Hematopoietic multipotent progenitor cell (in vitro differentiated cells): ENCODE data around the gene EDN1. TPM values are rescaled to one million over a fixed set of nuclear protein-coding genes. Genes with fewer than 3 reads are reported as not detected.
A peak's percentile ranks its signal among the peaks of the same experiment; 100 is the strongest.
"Not testable (repeated sequence)": the region's sequence is repeated elsewhere in the genome, so short reads cannot be mapped to it uniquely, and the experiment has no call there.

Experiments
- DNase-seq, 3 donors: peaks; one replicate each; pipeline ENCODE4 v3.0.0-alpha.2; 2011 to 2015; ENCODE audit warnings: low read depth in 2 of 3, low spot score in 2 of 3
- total RNA-seq: library from RNA; depleted of rRNA; stranded (reverse); fragments of >200 nt; gene quantifications from one replicate; pipeline ENCODE4 v1.2.3, GENCODE V29; 2012

Gene EDN1
- total RNA-seq, 1 donor: under 0.01 TPM

DNA sequence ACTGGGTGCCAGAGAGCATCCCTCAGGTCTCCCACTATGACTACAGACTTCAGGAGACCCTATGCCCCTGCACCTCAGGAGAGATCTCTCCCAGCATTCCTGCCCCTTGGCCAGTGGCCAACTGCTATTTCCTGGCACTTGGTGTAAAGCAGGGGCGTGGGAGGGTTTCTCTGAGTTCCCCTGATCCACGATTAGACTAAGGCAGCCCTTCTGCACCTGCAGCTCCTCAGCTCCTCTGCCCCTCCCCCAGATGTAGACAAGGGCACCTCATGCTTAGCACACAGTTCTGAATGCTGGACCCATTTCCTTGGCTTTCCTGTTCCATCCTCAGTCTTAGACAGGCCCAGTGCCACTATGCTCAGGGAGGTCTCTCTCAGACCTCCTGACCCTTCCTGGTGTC, 28.6 kb downstream of the EDN1 start:
- no peak for DNase-seq

GRCh38 chr6:12320074-12320473, 29.9 kb downstream of the EDN1 start:
- not testable (repeated sequence) for DNase-seq

DNA sequence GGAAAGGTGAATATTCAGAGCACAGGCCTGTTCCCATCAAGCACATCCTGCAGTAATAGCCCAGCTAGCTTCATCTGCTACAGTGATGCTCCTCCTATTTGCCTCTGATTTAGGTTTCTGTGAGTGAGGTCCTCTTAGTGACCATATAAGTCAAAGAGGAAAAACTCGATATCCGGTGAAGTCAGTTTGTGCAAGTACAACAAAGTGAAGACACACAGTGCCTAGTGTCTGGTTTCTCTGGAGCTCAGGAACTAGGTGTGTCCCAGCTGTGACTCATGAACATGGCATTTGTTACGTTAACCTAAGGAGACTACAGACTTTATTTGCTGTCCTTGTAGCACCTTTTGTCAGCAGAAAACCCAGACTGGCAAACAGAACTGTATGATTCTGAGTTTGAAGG, 33.9 kb downstream of the EDN1 start:
- no peak for DNase-seq

DNA sequence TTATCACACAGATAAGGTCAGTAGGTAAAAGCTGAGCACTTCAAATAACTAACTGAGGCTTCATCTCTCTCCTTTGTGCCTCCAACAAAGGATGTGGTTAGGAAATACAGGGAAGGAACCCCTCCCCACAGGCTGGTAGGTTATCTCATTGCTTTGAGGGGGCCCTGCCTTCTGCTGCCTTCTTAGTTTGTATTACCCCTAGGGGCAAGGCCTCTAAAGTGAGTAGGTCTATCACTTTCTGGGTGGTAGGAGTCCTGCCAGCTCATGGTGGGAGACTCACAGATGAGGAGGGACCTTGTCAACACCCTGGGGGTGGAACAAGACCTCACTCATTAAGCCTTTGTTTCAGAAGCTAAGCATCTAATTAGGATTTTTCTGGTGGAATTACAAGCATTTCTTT, 34.6 kb downstream of the EDN1 start:
- DNase-seq: no peak

DNA sequence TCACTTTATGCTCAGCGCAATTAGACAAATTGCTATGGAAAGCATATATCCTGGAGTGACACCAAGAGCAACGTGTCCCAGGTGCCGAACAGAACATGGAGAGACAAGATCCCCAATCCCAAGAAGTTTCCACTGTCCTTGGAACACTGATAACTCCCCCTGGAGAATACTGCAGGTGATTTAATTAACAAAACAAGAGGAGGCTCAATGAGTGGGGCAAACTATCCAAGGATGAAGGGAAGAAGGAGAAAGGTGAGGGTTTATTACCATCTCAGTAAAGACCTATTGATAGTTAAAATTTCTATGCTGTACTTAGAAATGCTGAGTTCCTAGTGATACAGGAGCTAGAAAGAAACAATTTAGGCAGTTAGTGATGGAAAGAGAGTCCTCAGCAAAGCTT, 35.7 kb downstream of the EDN1 start:
- no peak for DNase-seq

DNA sequence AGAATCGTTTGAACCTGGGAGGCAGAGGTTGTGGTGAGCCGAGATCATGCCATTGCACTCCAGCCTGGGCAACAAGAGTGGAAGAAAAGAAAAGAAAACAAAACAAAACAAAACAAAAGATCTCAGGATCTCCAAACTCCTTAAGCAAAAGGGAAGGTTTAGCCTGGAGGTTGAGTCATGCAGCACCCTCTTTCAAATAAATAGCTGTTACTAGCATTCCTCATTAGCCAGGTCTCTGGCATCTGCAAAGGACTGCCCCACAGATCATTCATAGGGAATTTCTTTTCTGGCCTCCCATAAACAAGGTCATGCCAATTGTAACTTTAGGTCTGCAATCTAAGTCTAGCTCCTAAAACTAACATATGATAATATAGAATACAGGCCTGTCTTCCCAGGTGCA, 37.2 kb downstream of the EDN1 start:
- DNase-seq: no peak

DNA sequence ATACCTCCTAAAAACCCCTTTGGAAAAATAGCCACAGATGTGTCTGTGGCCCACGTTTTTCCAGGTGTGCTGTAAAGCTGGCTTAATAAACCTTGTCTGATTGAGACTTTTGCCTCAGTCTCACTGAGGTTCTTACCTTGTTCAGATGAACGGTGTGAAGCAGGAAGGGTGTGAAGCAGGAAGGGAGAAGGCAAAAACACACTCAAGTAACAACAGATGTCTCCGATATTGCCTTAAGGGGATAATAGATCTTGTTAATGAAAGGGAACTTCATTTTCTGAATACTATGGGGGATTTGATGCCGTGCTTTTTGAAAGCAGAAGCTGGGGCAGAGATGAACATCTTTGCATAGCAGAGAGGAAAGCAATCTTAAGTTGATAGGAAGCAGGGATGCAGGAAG, 37.8 kb downstream of the EDN1 start:
- DNase-seq: no peak

DNA sequence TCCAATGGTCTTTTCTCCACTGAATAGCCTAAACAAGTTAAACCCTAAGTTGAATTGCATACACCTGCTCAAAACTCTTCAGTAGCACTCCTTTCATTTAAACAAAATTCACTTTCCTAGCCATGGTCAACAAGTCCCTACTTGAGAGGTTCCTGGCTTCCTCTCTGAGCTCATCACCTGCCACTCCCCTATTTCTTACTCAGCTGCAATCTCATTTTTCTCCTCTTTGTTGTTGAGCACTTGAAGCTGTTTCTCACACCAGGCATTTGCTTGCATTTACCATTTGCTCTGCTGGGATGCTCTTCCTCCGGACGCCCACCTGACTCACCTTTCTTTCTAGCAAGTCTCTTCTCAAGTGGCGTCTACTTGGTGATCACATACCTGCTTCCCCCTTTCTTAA, 38.5 kb downstream of the EDN1 start:
- no peak for DNase-seq

- no peak for DNase-seq
Observed at GRCh38 chr6:12331474-12331873, 41.3 kb downstream of the EDN1 start.

DNA sequence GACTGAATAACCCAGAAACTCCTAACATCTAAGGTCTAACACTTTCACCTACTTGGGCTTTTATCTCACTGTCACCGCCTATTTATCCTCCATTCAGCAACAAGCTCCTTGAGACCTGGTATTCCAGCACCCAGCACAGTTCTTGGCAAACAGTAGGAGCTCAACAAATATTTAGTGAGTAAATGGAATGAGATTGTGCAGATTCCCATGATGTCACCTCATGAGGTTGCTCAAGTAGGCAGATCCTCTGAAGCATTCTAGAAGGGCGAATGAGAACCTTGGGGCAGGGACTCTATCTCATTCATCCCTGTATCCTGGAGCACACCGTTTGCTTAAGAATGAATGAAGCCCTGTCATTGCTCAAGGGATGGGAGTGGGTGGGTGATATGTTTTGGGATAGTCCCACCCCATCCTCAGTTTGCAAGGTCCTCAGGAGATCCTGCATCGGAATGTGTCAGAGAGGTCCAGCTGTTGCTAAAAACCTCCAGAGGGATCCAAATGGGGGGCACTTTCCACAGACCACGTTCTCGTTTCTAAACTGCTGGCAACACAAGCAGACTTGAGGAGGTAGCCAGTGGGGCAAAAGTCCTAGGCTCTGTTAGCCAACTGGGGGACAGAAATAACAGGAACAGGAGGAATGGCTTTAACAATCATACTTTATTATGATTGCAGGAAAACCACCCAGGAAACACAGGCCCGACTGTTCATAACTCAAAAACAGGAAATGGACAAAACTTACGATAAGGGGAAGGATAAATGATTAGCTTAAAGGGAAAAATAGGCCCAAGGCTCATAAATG, 42.0 kb downstream of the EDN1 start:
- DNase-seq: peak in 1 of 3 donors; percentile 11

- DNase-seq: not testable (repeated sequence)
Observed at GRCh38 chr6:12332750-12333079, 42.6 kb downstream of the EDN1 start.

DNA sequence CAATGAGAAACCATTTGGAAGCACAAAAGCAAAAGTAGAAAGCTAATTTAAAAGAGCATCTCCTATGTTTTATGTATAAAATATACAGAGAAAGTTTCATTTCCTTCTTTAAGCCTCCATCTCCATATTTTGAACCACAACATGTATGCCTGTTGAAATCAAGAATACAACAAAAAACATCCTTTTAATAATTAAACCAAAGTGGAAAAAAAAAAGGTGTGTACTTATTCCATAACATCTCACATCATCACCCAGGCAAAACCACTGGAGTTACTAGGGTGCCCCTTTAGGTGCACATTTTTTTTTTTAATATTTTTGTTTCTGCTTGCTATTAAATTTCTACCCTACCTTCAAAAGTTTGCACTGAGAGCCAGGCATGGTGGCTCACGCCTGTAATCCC, 43.0 kb downstream of the EDN1 start:
- DNase-seq: no peak

- no peak for DNase-seq
Observed at GRCh38 chr6:12334526-12335130, 44.5 kb downstream of the EDN1 start.

- no peak for DNase-seq
Observed at GRCh38 chr6:12335131-12335527, 45.0 kb downstream of the EDN1 start.

- no peak for DNase-seq
Observed at GRCh38 chr6:12335717-12336116, 45.6 kb downstream of the EDN1 start.

DNA sequence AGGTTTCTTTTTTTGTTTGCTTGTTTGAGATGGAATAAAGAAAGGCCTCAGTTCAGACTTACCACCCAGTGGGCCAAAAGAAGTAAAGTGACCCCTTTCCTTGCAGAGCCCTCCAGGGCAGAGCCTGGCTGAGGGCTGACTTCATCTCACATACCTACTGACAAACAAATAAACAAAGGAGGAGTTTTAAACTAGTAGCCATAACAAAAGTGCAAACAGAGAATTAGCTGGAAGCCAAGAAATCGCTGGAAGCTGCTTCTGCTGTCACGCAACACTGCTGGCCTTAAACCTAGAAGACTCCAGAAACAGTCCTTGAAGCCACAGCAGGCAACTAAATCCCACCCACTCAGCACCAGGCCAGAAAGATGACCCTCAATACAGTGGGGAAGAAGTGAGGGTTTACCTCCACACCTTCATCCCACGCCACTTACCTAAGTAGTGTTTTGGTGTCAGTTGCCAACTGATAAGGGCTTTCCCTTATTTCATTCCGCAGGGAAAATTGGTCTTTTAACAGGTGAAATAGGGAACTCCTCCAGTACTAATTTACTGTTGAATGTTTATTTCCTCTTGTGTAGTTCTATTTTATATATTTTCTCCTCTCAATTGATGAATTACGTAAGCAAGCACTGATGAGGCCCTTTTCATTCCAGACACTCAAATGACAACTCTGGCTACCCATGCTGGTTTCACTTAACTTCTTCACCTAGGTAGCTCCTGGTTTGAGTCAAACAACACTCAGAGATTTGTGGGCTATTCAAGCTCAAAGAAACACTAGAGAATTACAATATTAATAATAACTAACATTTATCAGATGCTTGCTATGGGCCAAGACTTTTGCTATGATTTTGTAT, 46.2 kb downstream of the EDN1 start:
- DNase-seq: no peak

- DNase-seq: no peak
Observed at GRCh38 chr6:12339022-12339421, 48.9 kb downstream of the EDN1 start.

DNA sequence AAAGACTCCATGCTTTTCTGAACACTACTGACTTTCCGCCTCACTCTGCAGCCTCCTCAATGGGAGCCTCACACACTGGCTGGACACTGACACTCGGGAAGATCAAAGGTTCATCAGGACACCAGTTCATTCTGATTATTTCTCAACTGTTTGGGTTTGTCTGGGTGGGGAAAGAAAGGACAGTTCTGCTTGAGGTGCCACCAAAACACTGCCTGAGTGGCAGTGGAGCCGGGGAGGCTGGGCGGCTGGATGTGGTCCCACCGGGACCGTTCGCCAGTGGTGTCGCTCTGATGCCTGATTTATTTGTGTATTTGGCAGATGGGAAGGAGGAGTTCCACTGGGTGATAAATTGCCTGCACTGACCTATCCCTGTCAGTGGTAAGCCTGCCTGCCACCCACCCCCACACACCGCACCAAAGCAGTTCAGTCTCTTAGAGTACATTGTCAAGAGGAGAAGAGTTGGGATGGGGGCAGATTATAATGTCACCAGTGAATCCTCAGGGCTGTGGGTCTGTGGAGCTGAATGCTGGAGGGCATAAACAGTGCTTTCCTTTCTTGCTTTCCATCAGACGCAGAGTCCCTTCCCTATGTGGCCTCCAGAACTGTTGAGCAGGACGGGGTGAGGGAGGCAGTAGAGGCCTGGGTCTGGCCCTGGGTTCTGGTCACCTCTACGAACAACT, 49.8 kb downstream of the EDN1 start:
- DNase-seq: no peak

GRCh38 chr6:12340488-12340818, 50.3 kb downstream of the EDN1 start:
- DNase-seq: no peak

DNA sequence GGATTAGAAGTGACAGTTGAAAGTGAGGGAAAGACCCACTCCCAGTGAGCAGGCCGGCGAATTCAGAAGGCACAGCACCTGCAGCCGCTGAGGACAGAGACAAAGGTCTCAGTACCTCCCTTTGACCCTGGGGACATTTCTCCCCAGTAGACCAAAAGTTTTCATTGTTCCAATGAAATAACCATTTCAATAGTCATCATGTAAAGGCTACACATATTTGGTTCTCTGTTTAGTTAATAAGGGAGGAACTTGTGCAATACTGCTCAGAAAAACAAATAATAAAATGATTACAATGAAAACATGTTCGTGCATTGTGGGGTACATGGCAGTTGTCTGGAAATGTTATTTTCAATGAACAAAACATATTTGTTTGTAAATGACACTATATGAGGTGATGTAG, 52.5 kb downstream of the EDN1 start:
- DNase-seq: no peak

- no peak for DNase-seq
Observed at GRCh38 chr6:12343122-12343439, 52.9 kb downstream of the EDN1 start.
